Spleen (tissue), 11 donors: ENCODE measurements around the gene ALKBH5. TPM values are rescaled to one million over a fixed set of nuclear protein-coding genes. Genes with fewer than 3 reads are reported as not detected.

Experiments
- DNase-seq: peaks from one replicate; pipeline ENCODE4 v3.0.0-alpha.2; 2020
- H3K27ac ChIP-seq, 8 donors: fragments of 200-600 bp; sonication (generic) in 7 of 8; 1 replicate in 4 of 8; 2 replicates in 4 of 8; pipeline versions ENCODE4 v1.5.0 to v1.8.0; 2016 to 2021; ENCODE audit warnings: inconsistent platforms in 4 of 8, mild to moderate bottlenecking in 4 of 8, moderate library complexity in 1 of 8
- H3K27me3 ChIP-seq, 7 donors: fragments of 200-600 bp; sonication (generic) in 6 of 7; replicated peaks in 1 of 7; 1 replicate in 4 of 7; 2 replicates in 3 of 7; pipeline versions ENCODE4 v1.5.0 to v1.8.0; 2016 to 2021; ENCODE audit warnings: inconsistent platforms in 3 of 7, mild to moderate bottlenecking in 1 of 7
- H3K36me3 ChIP-seq, 6 donors: fragments of 200-600 bp; sonication (generic) in 5 of 6; 1 replicate in 4 of 6; 2 replicates in 2 of 6; pipeline versions ENCODE4 v1.5.0 to v1.8.0; 2016 to 2021; ENCODE audit warnings: inconsistent platforms in 2 of 6
- H3K4me1 ChIP-seq, 6 donors: fragments of 200-600 bp; sonication (generic) in 5 of 6; 1 replicate in 3 of 6; 2 replicates in 3 of 6; pipeline versions ENCODE4 v1.5.0 to v1.8.0; 2016 to 2021; ENCODE audit warnings: inconsistent platforms in 3 of 6
- H3K4me3 ChIP-seq, 8 donors: fragments of 200-600 bp; sonication (generic) in 7 of 8; 1 replicate in 4 of 8; 2 replicates in 4 of 8; pipeline versions ENCODE4 v1.5.0 to v1.8.0; 2016 to 2021; ENCODE audit warnings: inconsistent platforms in 4 of 8, mild to moderate bottlenecking in 4 of 8, moderate library complexity in 2 of 8
- H3K9me3 ChIP-seq, 8 donors: fragments of 200-600 bp; sonication (generic) in 7 of 8; 1 replicate in 4 of 8; 2 replicates in 4 of 8; pipeline versions ENCODE4 v1.5.0 to v1.8.0; 2016 to 2021; ENCODE audit warnings: inconsistent platforms in 4 of 8
- CTCF ChIP-seq, 11 experiments: fragments of 200-600 bp in 7 of 11; fragments of 450-650 bp in 4 of 11; sonication (generic) in 4 of 11; IDR thresholded peaks in 8 of 11; conservative IDR thresholded peaks in 3 of 11; 1 replicate in 7 of 11; 2 replicates in 4 of 11; pipeline versions ENCODE4 v1.4.0 to v1.8.0; 2016 to 2021; ENCODE audit warnings: antibody characterized with exemption in 11 of 11, inconsistent platforms in 4 of 11, mild to moderate bottlenecking in 1 of 11
- POLR2A ChIP-seq, 3 donors: fragments of 450-650 bp; IDR thresholded peaks; one replicate each; pipeline ENCODE4 v1.5.1; 2017; ENCODE audit warnings: antibody characterized with exemption in 3 of 3, mild to moderate bottlenecking in 1 of 3
- POLR2AphosphoS5 ChIP-seq, 3 donors: sonication (generic); formaldehyde crosslinking; IDR thresholded peaks; one replicate each; pipeline ENCODE4 v1.5.1; 2017; ENCODE audit warnings: antibody characterized with exemption in 3 of 3
- WGBS, 5 donors: extraction: QIAGEN DNeasy Blood & Tissue Kit in 3 of 5; methylation state at CpG; one replicate each; pipeline versions ENCODE4 v1.1.5 to v1.1.7; 2013 to 2018; 5-methylcytosine and 5-hydroxymethylcytosine counted together
- intact Hi-C: fragments of 100-400 bp; cut with DNase I; formaldehyde crosslinking; loops from one replicate; pipeline ENCODE4 v1.15.0; 2023; ENCODE audit warnings: low total_unique reads
- polyA plus RNA-seq, 3 donors: library from polyadenylated mRNA; stranded (reverse); fragments of 200-250 nt; gene quantifications; one replicate each; pipeline ENCODE4 v1.2.1, GENCODE V29; 2013
- total RNA-seq, 7 donors: library from RNA; depleted of rRNA in 3 of 7; stranded (reverse); fragments of >200 nt in 3 of 7; fragmentation: NEBNext Ultra II Directional in 4 of 7; extraction: Animal tissue kit (Norgen Biotek cat#: 25700) in 4 of 7; gene quantifications; one replicate each; pipeline versions ENCODE4 v1.1.0 to v1.2.1, GENCODE V29; 2016 to 2021
- donor health status: healthy with polysubstance abuse.
- donor health status: DM: no; HTN: no; CAD: no; lungs with moderate emphysema.
- donor health status: DM: no; HTN: no; CAD: no.
- donor health status: Bipolar disorder and iron deficiency.
- donor health status: healthy.
- donor health status: DM: no; HTN: no; CAD: no.
- donor health status: DM: yes; HTN: yes; CAD: no.

ALKBH5 gene
- total and polyA plus RNA-seq, 10 donors = 27.1 to 120 (median 94.3) TPM

DNA sequence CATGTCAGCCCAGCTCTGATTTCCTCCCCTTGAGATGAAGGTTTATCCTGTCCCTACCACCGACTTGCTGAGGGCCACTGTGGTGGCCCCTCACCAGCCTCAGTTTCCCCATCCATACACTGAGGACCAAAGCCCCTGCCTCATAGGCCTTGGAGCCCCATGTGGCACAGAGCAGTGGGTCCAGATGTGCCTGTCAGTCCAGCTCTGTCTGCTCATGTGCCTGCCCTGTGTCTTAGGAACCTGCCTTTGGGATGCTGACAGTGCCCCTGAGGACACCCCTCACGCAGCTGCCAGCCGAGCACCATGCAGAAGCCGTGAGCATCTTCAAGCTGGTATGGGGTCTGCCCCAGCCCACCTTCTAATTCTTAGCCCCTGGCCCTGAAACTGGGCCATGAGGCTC lies 39.4 kb upstream of the ALKBH5 start:
- intact Hi-C loops = loop anchor here (5.0 kb wide), 1 partner anchor 73 kb away; no protein-coding TSS in a partner anchor
- no peaks in the 10 kb centered on the region for H3K9me3 ChIP-seq
- no peak for DNase-seq
- peaks cover 0 to 30% (median 0%) of the 10 kb centered on the region in 7 donors for H3K27me3 ChIP-seq
- peaks cover 0 to 11% (median 3%) of the 10 kb centered on the region in 6 donors for H3K4me1 ChIP-seq
- no peak for TF ChIP-seq POLR2AphosphoS5 (IDR thresholded peaks at IDR 0.05)
- TF ChIP-seq POLR2A (IDR thresholded peaks at IDR 0.05) = no peak
- H3K36me3 ChIP-seq = no peaks in the 10 kb centered on the region
- H3K4me3 ChIP-seq = no peak overlapping the region
- WGBS, 5 donors = 86 to 100% (median 89%) methylated on average over 1 to 4 of the region's 4 CpGs
- no peak overlapping the region for H3K27ac ChIP-seq

DNA sequence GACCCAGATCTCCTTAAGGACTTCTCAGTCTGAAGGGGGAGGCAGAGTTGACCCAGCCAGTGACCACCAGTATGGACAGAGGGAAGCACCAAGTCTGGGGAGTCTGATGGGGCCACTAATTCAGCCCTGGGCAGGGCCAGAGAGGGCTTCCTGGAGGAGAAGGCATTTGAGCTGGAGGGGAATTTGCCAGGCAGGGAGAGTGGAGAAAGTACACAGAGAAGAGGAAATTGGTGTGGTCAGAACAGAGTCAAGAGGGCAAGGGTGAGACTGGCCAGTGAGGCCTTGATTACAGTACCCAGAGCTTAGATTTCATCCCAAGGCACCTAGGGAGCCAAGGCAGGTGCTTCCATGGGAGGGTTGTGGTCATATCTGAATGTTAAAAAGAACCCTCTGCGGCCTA lies 38.8 kb upstream of the ALKBH5 start:
- H3K27ac ChIP-seq = no peak overlapping the region
- no peak overlapping the region for H3K4me3 ChIP-seq
- H3K27me3 ChIP-seq = peaks cover 0 to 30% (median 0%) of the 10 kb centered on the region in 7 donors
- H3K36me3 ChIP-seq = no peaks in the 10 kb centered on the region
- WGBS, 5 donors = 72 to 92% (median 88%) methylated on average over 1 of the region's 1 CpG
- intact Hi-C loops = loop anchor here (5.0 kb wide), 1 partner anchor 72 kb away; no protein-coding TSS in a partner anchor
- peaks cover 0 to 11% (median 3%) of the 10 kb centered on the region in 6 donors for H3K4me1 ChIP-seq
- TF ChIP-seq POLR2A (IDR thresholded peaks at IDR 0.05) (no peak), CTCF (IDR thresholded peaks at IDR 0.05 in 8 of 11, conservative IDR thresholded peaks at IDR 0.05 in 3 of 11) (no peak), POLR2AphosphoS5 (IDR thresholded peaks at IDR 0.05) (no peak)
- no peak for DNase-seq
- no peaks in the 10 kb centered on the region for H3K9me3 ChIP-seq

GRCh38 chr17:18145811-18146210 lies 37.8 kb upstream of the ALKBH5 start:
- H3K4me3 ChIP-seq = no peak overlapping the region
- H3K36me3 ChIP-seq = no peaks in the 10 kb centered on the region
- peaks cover 0 to 9% (median 2%) of the 10 kb centered on the region in 6 donors for H3K4me1 ChIP-seq
- no peak for DNase-seq
- WGBS, 5 donors = 85 to 91% (median 91%) methylated on average over 13 of the region's 13 CpGs
- intact Hi-C loops = no loop called here
- H3K27ac ChIP-seq = no peak overlapping the region
- H3K9me3 ChIP-seq = no peaks in the 10 kb centered on the region
- peaks cover 0 to 25% (median 0%) of the 10 kb centered on the region in 7 donors for H3K27me3 ChIP-seq
- TF ChIP-seq POLR2A (IDR thresholded peaks at IDR 0.05) = no peak
- no peak for TF ChIP-seq CTCF (IDR thresholded peaks at IDR 0.05 in 8 of 11, conservative IDR thresholded peaks at IDR 0.05 in 3 of 11)
- TF ChIP-seq POLR2AphosphoS5 (IDR thresholded peaks at IDR 0.05) = no peak

DNA sequence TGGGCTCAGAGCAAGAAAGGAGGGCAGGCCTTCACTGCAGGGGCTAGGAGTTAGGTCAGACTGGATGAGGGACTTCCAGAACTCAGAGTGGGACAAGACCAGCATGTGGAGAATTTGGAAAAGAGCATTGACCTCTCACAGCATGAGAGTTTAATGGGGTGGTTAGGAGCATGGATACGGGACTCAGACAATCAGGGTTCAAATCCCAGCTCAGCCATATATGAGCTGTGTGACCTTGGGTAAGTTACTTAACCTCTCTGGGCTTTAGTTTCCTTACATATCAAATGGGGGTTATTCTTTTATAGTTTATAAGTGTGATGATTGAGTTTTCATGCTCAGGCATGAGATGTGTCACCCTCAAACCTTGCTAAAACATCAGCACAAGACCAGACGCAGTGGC lies 37.4 kb upstream of the ALKBH5 start:
- no peaks in the 10 kb centered on the region for H3K9me3 ChIP-seq
- no peak overlapping the region for H3K4me3 ChIP-seq
- no peak for TF ChIP-seq POLR2A (IDR thresholded peaks at IDR 0.05)
- TF ChIP-seq CTCF (IDR thresholded peaks at IDR 0.05 in 8 of 11, conservative IDR thresholded peaks at IDR 0.05 in 3 of 11) = no peak
- TF ChIP-seq POLR2AphosphoS5 (IDR thresholded peaks at IDR 0.05) = no peak
- no peak for DNase-seq
- peaks cover 0 to 22% (median 0%) of the 10 kb centered on the region in 7 donors for H3K27me3 ChIP-seq
- H3K4me1 ChIP-seq = peaks cover 0 to 4% (median 0%) of the 10 kb centered on the region in 6 donors
- intact Hi-C loops = no loop called here
- no peaks in the 10 kb centered on the region for H3K36me3 ChIP-seq
- WGBS, 5 donors = 89 to 95% (median 93%) methylated on average over 2 of the region's 2 CpGs
- H3K27ac ChIP-seq = no peak overlapping the region
